K562 (cell line): ENCODE data around the gene KCNMB3.

ENCODE experiments used
- HNRNPH1 ChIP-seq: fragments of 200-400 bp; formaldehyde crosslinking; optimal IDR thresholded peaks from 2 replicates; pipeline ENCODE3; 2017; ENCODE audit warnings: low read depth, mild to moderate bottlenecking, low read length, moderate library complexity
- IRF2 ChIP-seq: sonication (generic); formaldehyde crosslinking; IDR thresholded peaks from 2 replicates; pipeline ENCODE4 v1.8.1; 2022; ENCODE audit warnings: mild to moderate bottlenecking, missing genetic modification reagents
- RCOR1 ChIP-seq, 2 experiments: IDR thresholded peaks; 2 replicates each; pipeline ENCODE4 v1.6.1; 2012; ENCODE audit warnings: low read depth in 2 of 2, low read length in 2 of 2, borderline replicate concordance in 1 of 2, improper control_type of control experiment in 1 of 2

DNA sequence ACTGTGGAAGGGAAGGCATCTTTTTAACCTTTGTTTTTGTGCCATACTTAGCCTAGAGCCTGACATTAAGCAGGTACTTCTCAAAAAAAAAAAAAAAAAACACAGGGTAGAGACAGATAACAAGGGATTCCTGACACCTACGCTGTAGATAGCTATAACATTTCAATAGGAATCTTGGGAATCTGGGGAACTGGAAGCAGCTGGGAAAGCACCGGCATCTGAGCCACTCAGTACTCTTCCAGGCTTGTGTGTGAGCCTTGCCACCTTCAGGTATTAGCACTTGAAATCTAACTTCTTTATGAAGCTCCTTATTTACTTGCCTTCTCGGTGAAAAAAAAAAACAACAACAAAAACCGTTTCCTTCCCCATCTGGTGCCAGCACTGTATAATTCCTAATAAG is 56.0 kb downstream of the KCNMB3 start:
- TF ChIP-seq HNRNPH1 (no peak), RCOR1 (IDR thresholded peaks at IDR 0.05; ENCODE audit: borderline replicate concordance in 1 of 2, low read depth in 2 of 2, low read length in 2 of 2) (no peak), IRF2 (CRISPR knock-in tag) (no peak)
